ENCODE results near the gene ROR1. TPM values are rescaled to one million over a fixed set of nuclear protein-coding genes. Genes with fewer than 3 reads are reported as not detected.
A peak's percentile ranks its signal among the peaks of the same experiment; 100 is the strongest.

ROR1 gene
- total RNA-seq, 1 experiment from 2014 or later, result 33.8 TPM

- Mint-ChIP-seq H3K27me3 (ENCODE audit: unreplicated experiment) (no peaks in the 10 kb centered on the region), H3K4me3 (ENCODE audit: low read depth, unreplicated experiment) (peak overlapping the region; percentile 53), H3K36me3 (ENCODE audit: insufficient read depth, unreplicated experiment) (peaks cover 6% of the 10 kb centered on the region), H3K9me3 (ENCODE audit: low read depth, unreplicated experiment) (no peaks in the 10 kb centered on the region), H3K27ac (ENCODE audit: unreplicated experiment) (peak overlapping the region; percentile 51), H3K4me1 (ENCODE audit: low read depth, unreplicated experiment) (peaks cover 87% of the 10 kb centered on the region)
- peak; percentile 65 for DNase-seq
- no peak for TF ChIP-seq CTCF (IDR thresholded peaks at IDR 0.05; ENCODE audit: unreplicated experiment)
- CTCF ChIA-PET, result interaction anchor here (1.5 kb wide), 1 partner anchor 79 kb away, joined by 4 read pairs; no protein-coding TSS in a partner anchor
- intact Hi-C loops (cut with micrococcal nuclease; ENCODE audit: unreplicated experiment), result loop anchor here (2.0 to 5.0 kb wide), 2 partner anchors 60 to 102 kb away; no protein-coding TSS in a partner anchor
- no TSS peak for BruUV-seq (replicated peaks)
Measured at GRCh38 chr1:63817152-63817667, 43.4 kb downstream of the ROR1 start.

- Mint-ChIP-seq H3K27me3 (ENCODE audit: unreplicated experiment) (no peaks in the 10 kb centered on the region), H3K9me3 (ENCODE audit: low read depth, unreplicated experiment) (no peaks in the 10 kb centered on the region), H3K27ac (ENCODE audit: unreplicated experiment) (peak overlapping the region; percentile 51), H3K4me3 (ENCODE audit: low read depth, unreplicated experiment) (peak overlapping the region; percentile 53), H3K4me1 (ENCODE audit: low read depth, unreplicated experiment) (peaks cover 88% of the 10 kb centered on the region), H3K36me3 (ENCODE audit: insufficient read depth, unreplicated experiment) (peaks cover 6% of the 10 kb centered on the region)
- TF ChIP-seq CTCF (IDR thresholded peaks at IDR 0.05; ENCODE audit: unreplicated experiment), result no peak
- no peak for DNase-seq
- no TSS peak for BruUV-seq (replicated peaks)
- intact Hi-C loops (cut with micrococcal nuclease; ENCODE audit: unreplicated experiment), result loop anchor here (2.0 to 5.0 kb wide), 2 partner anchors 60 to 101 kb away; no protein-coding TSS in a partner anchor
- CTCF ChIA-PET, result no interaction called here
Measured at GRCh38 chr1:63817700-63818099, 43.9 kb downstream of the ROR1 start.

GRCh38 chr1:63818567-63819325, 44.9 kb downstream of the ROR1 start:
- Mint-ChIP-seq H3K9me3 (ENCODE audit: low read depth, unreplicated experiment) (no peaks in the 10 kb centered on the region), H3K36me3 (ENCODE audit: insufficient read depth, unreplicated experiment) (peaks cover 6% of the 10 kb centered on the region), H3K27me3 (ENCODE audit: unreplicated experiment) (no peaks in the 10 kb centered on the region), H3K27ac (ENCODE audit: unreplicated experiment) (no peak overlapping the region), H3K4me1 (ENCODE audit: low read depth, unreplicated experiment) (peaks cover 86% of the 10 kb centered on the region), H3K4me3 (ENCODE audit: low read depth, unreplicated experiment) (no peak overlapping the region)
- intact Hi-C loops (cut with micrococcal nuclease; ENCODE audit: unreplicated experiment), result loop anchor here (5.0 kb wide), 1 partner anchor 59 kb away; no protein-coding TSS in a partner anchor
- no peak for DNase-seq
- BruUV-seq (replicated peaks), result no TSS peak
- no peak for TF ChIP-seq CTCF (IDR thresholded peaks at IDR 0.05; ENCODE audit: unreplicated experiment)
- CTCF ChIA-PET, result no interaction called here

GRCh38 chr1:63819795-63820194, 46.0 kb downstream of the ROR1 start:
- Mint-ChIP-seq H3K9me3 (ENCODE audit: low read depth, unreplicated experiment) (no peaks in the 10 kb centered on the region), H3K4me3 (ENCODE audit: low read depth, unreplicated experiment) (no peak overlapping the region), H3K36me3 (ENCODE audit: insufficient read depth, unreplicated experiment) (peaks cover 6% of the 10 kb centered on the region), H3K27ac (ENCODE audit: unreplicated experiment) (no peak overlapping the region), H3K27me3 (ENCODE audit: unreplicated experiment) (no peaks in the 10 kb centered on the region), H3K4me1 (ENCODE audit: low read depth, unreplicated experiment) (peaks cover 78% of the 10 kb centered on the region)
- CTCF ChIA-PET, result no interaction called here
- DNase-seq, result no peak
- TF ChIP-seq CTCF (IDR thresholded peaks at IDR 0.05; ENCODE audit: unreplicated experiment), result no peak
- intact Hi-C loops (cut with micrococcal nuclease; ENCODE audit: unreplicated experiment), result loop anchor here (5.0 kb wide), 1 partner anchor 58 kb away; no protein-coding TSS in a partner anchor
- no TSS peak for BruUV-seq (replicated peaks)

Data from Calu3 (cell line).